Keratinocyte (primary cell): Measurements from ENCODE around the gene MMP24.

Experiments
- CTCF ChIP-seq, 3 experiments: IDR thresholded peaks in 1 of 3; conservative IDR thresholded peaks in 1 of 3; optimal IDR thresholded peaks in 1 of 3; 2 replicates in 2 of 3; 3 replicates in 1 of 3; pipeline versions ENCODE3 to v1.5.1; 2011; ENCODE audit warnings: low read length in 3 of 3, mild to moderate bottlenecking in 3 of 3, moderate library complexity in 2 of 3, control low read depth in 1 of 3, inconsistent platforms in 1 of 3; ENCODE audit not compliant: insufficient read depth in 2 of 3; ENCODE audit errors: extremely low read depth in 1 of 3
- EZH2 ChIP-seq: IDR thresholded peaks from one replicate; pipeline ENCODE4 v1.6.1; 2012; ENCODE audit warnings: inconsistent platforms, mild to moderate bottlenecking, low read length, moderate library complexity

DNA sequence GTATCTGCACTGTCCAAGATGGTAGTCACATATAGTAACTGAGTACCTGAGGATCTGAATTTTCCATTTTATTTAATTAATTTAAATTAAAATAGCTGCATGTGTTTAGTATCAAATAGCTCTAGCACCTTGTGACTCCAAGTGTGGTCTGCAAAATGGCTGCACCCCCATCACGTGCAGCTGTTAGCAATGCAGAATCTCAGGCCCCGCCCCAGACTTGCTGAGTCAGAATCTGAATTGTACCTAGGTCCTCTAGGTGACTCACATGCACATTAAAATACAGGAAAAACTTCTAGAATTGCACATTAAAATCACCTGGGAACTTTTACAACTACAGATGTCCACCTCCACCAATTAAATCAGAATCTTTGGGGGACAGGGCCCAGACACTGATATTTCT is 84.9 kb downstream of the MMP24 start:
- TF ChIP-seq CTCF (optimal IDR thresholded peaks at IDR 0.05 in 1 of 3, IDR thresholded peaks at IDR 0.05 in 1 of 3, conservative IDR thresholded peaks at IDR 0.05 in 1 of 3; ENCODE audit: extremely low read depth in 1 of 3, insufficient read depth in 2 of 3, low read length in 3 of 3) (no peak), EZH2 (no peak)
